Gastroesophageal sphincter (tissue), 4 donors: ENCODE measurements around the gene LCE1C. TPM values are rescaled to one million over a fixed set of nuclear protein-coding genes. Genes with fewer than 3 reads are reported as not detected.

ENCODE experiments used
- ATAC-seq: fragments of 150-250 bp; one replicate; pipeline ENCODE4 v1.9.1; 2016; ENCODE audit warnings: mild to moderate bottlenecking, moderate library complexity
- H3K27ac ChIP-seq, 4 donors: fragments of 200-600 bp; sonication (generic) in 3 of 4; 1 replicate in 3 of 4; 2 replicates in 1 of 4; pipeline ENCODE4 v1.5.1; 2016 to 2019
- H3K27me3 ChIP-seq: fragments of 200-600 bp; sonication (generic); one replicate; pipeline ENCODE4 v1.5.1; 2019
- H3K36me3 ChIP-seq, 2 donors: fragments of 200-600 bp; sonication (generic); one replicate each; pipeline ENCODE4 v1.5.1; 2019; ENCODE audit warnings: control low read depth in 1 of 2
- H3K4me1 ChIP-seq, 3 donors: fragments of 200-600 bp; sonication (generic); 1 replicate in 2 of 3; 2 replicates in 1 of 3; pipeline ENCODE4 v1.5.1; 2016 to 2019; ENCODE audit warnings: control low read depth in 2 of 3
- H3K4me3 ChIP-seq, 2 donors: fragments of 200-600 bp; sonication (generic); one replicate each; pipeline ENCODE4 v1.5.1; 2019; ENCODE audit warnings: mild to moderate bottlenecking in 1 of 2, moderate library complexity in 1 of 2
- H3K9me3 ChIP-seq, 3 donors: fragments of 200-600 bp; sonication (generic); one replicate each; pipeline ENCODE4 v1.5.1; 2017 to 2019; ENCODE audit warnings: control low read depth in 2 of 3
- EP300 ChIP-seq: sonication (generic); formaldehyde crosslinking; IDR thresholded peaks from one replicate; pipeline ENCODE4 v1.6.1; 2017; ENCODE audit warnings: antibody characterized with exemption, mild to moderate bottlenecking
- POLR2A ChIP-seq, 2 donors: fragments of 450-650 bp; IDR thresholded peaks; one replicate each; pipeline ENCODE4 v1.6.1; 2017; ENCODE audit warnings: antibody characterized with exemption in 2 of 2, mild to moderate bottlenecking in 2 of 2, moderate library complexity in 1 of 2
- POLR2AphosphoS5 ChIP-seq: sonication (generic); formaldehyde crosslinking; IDR thresholded peaks from one replicate; pipeline ENCODE4 v1.6.1; 2017; ENCODE audit warnings: antibody characterized with exemption
- WGBS, 2 donors: methylation state at CpG; one replicate each; pipeline ENCODE4 v1.1.5; 2018; ENCODE audit warnings: low coverage in 1 of 2; 5-methylcytosine and 5-hydroxymethylcytosine counted together
- total RNA-seq, 4 donors: library from RNA; depleted of rRNA; stranded (reverse); fragments of >200 nt; gene quantifications; one replicate each; pipeline ENCODE4 v1.1.0, GENCODE V29; 2016
- TF ChIP-seq, protein P1 (sequence below), 4 experiments: fragments of 200-600 bp in 2 of 4; fragments of 450-650 bp in 2 of 4; sonication (generic) in 1 of 4; IDR thresholded peaks; one replicate each; pipeline ENCODE4 v1.5.1; 2017 to 2019; ENCODE audit warnings: antibody characterized with exemption in 4 of 4, mild to moderate bottlenecking in 2 of 4, moderate library complexity in 2 of 4

Gene LCE1C
- total RNA-seq, 4 donors from 2014 or later, result not detected

GRCh38 chr1:152757747-152758146 lies 48.7 kb downstream of the LCE1C start, which contains the start of gene KPRP:
Gene KPRP (plus strand): TSS chr1:152758025. CDS start chr1:152759589, 1,564 bp downstream.
- no peaks in the 10 kb centered on the region for H3K9me3 ChIP-seq
- H3K27me3 ChIP-seq, result peaks cover 4% of the 10 kb centered on the region
- WGBS, 2 donors, result 61 to 76% methylated on average over 3 to 6 of the region's 6 CpGs
- TF ChIP-seq POLR2A (IDR thresholded peaks at IDR 0.05), result no peak
- TF ChIP-seq, protein P1, sequence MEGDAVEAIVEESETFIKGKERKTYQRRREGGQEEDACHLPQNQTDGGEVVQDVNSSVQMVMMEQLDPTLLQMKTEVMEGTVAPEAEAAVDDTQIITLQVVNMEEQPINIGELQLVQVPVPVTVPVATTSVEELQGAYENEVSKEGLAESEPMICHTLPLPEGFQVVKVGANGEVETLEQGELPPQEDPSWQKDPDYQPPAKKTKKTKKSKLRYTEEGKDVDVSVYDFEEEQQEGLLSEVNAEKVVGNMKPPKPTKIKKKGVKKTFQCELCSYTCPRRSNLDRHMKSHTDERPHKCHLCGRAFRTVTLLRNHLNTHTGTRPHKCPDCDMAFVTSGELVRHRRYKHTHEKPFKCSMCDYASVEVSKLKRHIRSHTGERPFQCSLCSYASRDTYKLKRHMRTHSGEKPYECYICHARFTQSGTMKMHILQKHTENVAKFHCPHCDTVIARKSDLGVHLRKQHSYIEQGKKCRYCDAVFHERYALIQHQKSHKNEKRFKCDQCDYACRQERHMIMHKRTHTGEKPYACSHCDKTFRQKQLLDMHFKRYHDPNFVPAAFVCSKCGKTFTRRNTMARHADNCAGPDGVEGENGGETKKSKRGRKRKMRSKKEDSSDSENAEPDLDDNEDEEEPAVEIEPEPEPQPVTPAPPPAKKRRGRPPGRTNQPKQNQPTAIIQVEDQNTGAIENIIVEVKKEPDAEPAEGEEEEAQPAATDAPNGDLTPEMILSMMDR (IDR thresholded peaks at IDR 0.05), result no peak
- TF ChIP-seq POLR2AphosphoS5, result no peak
- no peak for TF ChIP-seq EP300
- no peaks in the 10 kb centered on the region for H3K4me1 ChIP-seq
- H3K27ac ChIP-seq, result no peak within 1 kb of the TSS
- no peak within 1 kb of the TSS for H3K4me3 ChIP-seq
- no peaks in the 10 kb centered on the region for H3K36me3 ChIP-seq
- ATAC-seq, result no peak

- TF ChIP-seq, protein P1 (IDR thresholded peaks at IDR 0.05), result no peak
- no peak for TF ChIP-seq POLR2AphosphoS5
- no peak for TF ChIP-seq POLR2A (IDR thresholded peaks at IDR 0.05)
- TF ChIP-seq EP300, result no peak
Observed at GRCh38 chr1:152756872-152757271, 49.6 kb downstream of the LCE1C start.

More at GRCh38 chr1:152756872-152757271, 49.6 kb downstream of the LCE1C start:
- Histone ChIP-seq H3K27me3 (peaks cover 4% of the 10 kb centered on the region), H3K36me3 (no peaks in the 10 kb centered on the region), H3K9me3 (no peaks in the 10 kb centered on the region), H3K4me1 (no peaks in the 10 kb centered on the region), H3K4me3 (no peak overlapping the region), H3K27ac (no peak overlapping the region)
- 45% methylated on average over 2 of the region's 2 CpGs; no CpG with 5 or more reads in 1 of the 2 donors for WGBS, 2 donors
- no peak for ATAC-seq

Other genes with a start within 250 kb of the LCE1C start
- not detected for gene LCE3E, start 239.9 kb downstream of the LCE1C start, total RNA-seq
- 1 to 10 TPM in 1 of 4 donors, not detected in 3; 1.4 TPM for gene LCE3D, start 226.1 kb downstream of the LCE1C start, total RNA-seq
- gene LCE3C, start 206.4 kb downstream of the LCE1C start, total RNA-seq, result not detected
- gene LCE3B, start 192.8 kb downstream of the LCE1C start, total RNA-seq, result not detected
- gene LCE3A, start 183.5 kb downstream of the LCE1C start, total RNA-seq, result not detected
- gene LCE2D, start 143.3 kb downstream of the LCE1C start, total RNA-seq, result not detected
- gene LCE2C, start 131.4 kb downstream of the LCE1C start, total RNA-seq, result not detected
- gene LCE2B, start 120.5 kb downstream of the LCE1C start, total RNA-seq, result not detected
- gene LCE2A, start 108.3 kb downstream of the LCE1C start, total RNA-seq, result not detected
- not detected for gene LCE4A, start 98.5 kb downstream of the LCE1C start, total RNA-seq
- gene KPRP, start 48.6 kb downstream of the LCE1C start, total RNA-seq, result under 1 TPM in 1 of 4 donors, not detected in 3; 0.12 TPM
- not detected for gene LCE1F, start 31.5 kb downstream of the LCE1C start, total RNA-seq
- under 1 TPM in 1 of 4 donors, not detected in 3; 0.39 TPM for gene LCE1E, start 20.4 kb downstream of the LCE1C start, total RNA-seq
- gene LCE1D, start 9.9 kb downstream of the LCE1C start, total RNA-seq, result not detected
- gene LCE1B, start 5.3 kb upstream of the LCE1C start, total RNA-seq, result not detected
- gene LCE1A, start 20.8 kb upstream of the LCE1C start, total RNA-seq, result not detected
- not detected for gene LCE6A, start 36.2 kb upstream of the LCE1C start, total RNA-seq
- gene LCE7A, start 53.3 kb upstream of the LCE1C start, total RNA-seq, result not detected
- gene SMCP, start 71.7 kb upstream of the LCE1C start, total RNA-seq, result not detected
- gene IVL, start 101.9 kb upstream of the LCE1C start, total RNA-seq, result 10 to 100 TPM in 1 of 4 donors, 1 to 10 TPM in 1, under 1 TPM in 1, not detected in 1; 0.31 to 13.7 (median 1.1) TPM
- not detected for gene SPRR5, start 140.6 kb upstream of the LCE1C start, total RNA-seq
- gene SPRR4, start 164.0 kb upstream of the LCE1C start, total RNA-seq, result not detected
- gene SPRR1A, start 177.4 kb upstream of the LCE1C start, total RNA-seq, result not detected
- gene SPRR3, start 195.1 kb upstream of the LCE1C start, total RNA-seq, result 100 to 1,000 TPM in 1 of 4 donors, 10 to 100 TPM in 2, 1 to 10 TPM in 1; 5.9 to 291 (median 21.5) TPM
- 10 to 100 TPM in 2 of 4 donors, not detected in 2; 15.1 to 30.0 TPM for gene SPRR1B, start 224.6 kb upstream of the LCE1C start, total RNA-seq
- 10 to 100 TPM in 2 of 4 donors, 1 to 10 TPM in 1, not detected in 1; 1.2 to 22.4 (median 10.6) TPM for gene SPRR2D, start 234.5 kb upstream of the LCE1C start, total RNA-seq